Measurements from ENCODE around the gene LXN.

The LXN gene

DNA sequence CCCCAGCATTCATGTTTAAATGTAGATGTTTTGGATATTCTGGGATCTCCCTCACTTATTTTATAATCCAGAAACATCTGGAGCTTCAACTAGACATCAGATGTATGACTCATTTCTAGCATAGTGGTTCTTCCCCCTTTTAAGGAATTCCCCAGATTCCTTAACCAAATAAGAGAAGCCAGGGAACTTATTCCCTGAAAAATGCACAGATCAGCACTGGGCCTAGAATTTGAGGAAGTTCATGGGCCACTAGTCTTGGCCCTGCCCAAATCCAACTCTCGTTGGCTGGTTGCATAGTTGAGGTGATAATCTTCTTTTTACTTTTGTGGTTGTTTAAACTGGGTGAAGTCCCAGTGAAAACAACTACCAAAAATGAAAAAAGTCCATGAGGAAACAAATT, 39.4 kb upstream of the LXN start:
- H3K4me3 ChIP-seq (replicated peaks; ENCODE audit: low read depth, low read length) = no peak overlapping the region
- TF ChIP-seq, protein P1, sequence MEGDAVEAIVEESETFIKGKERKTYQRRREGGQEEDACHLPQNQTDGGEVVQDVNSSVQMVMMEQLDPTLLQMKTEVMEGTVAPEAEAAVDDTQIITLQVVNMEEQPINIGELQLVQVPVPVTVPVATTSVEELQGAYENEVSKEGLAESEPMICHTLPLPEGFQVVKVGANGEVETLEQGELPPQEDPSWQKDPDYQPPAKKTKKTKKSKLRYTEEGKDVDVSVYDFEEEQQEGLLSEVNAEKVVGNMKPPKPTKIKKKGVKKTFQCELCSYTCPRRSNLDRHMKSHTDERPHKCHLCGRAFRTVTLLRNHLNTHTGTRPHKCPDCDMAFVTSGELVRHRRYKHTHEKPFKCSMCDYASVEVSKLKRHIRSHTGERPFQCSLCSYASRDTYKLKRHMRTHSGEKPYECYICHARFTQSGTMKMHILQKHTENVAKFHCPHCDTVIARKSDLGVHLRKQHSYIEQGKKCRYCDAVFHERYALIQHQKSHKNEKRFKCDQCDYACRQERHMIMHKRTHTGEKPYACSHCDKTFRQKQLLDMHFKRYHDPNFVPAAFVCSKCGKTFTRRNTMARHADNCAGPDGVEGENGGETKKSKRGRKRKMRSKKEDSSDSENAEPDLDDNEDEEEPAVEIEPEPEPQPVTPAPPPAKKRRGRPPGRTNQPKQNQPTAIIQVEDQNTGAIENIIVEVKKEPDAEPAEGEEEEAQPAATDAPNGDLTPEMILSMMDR (IDR thresholded peaks at IDR 0.05; ENCODE audit: low read length, missing control alignments) = no peak
- DNase-seq (ENCODE audit: low read depth) = peak; percentile 83

DNA sequence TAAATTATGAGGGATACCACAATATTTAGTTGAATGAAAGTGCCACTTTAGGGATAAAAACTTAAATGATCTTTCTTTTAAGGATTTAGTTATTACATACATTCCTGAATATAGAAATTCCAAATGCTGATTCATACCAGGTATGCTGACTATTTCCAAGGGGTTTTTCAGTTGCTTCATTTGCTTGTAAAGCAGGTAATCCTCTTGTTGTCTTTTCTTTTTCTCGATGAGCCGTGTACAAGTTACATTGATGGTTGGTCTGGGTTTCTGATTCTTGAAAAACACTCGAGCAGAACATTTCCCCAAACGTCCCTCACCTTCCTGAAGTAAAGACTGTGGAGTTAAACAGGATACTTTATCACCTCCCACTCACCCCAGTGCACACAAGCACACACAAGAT, 38.2 kb upstream of the LXN start:
- TF ChIP-seq, protein P1 (IDR thresholded peaks at IDR 0.05; ENCODE audit: low read length, missing control alignments) = no peak
- DNase-seq (ENCODE audit: low read depth) = no peak
- H3K4me3 ChIP-seq (replicated peaks; ENCODE audit: low read depth, low read length) = no peak overlapping the region

DNA sequence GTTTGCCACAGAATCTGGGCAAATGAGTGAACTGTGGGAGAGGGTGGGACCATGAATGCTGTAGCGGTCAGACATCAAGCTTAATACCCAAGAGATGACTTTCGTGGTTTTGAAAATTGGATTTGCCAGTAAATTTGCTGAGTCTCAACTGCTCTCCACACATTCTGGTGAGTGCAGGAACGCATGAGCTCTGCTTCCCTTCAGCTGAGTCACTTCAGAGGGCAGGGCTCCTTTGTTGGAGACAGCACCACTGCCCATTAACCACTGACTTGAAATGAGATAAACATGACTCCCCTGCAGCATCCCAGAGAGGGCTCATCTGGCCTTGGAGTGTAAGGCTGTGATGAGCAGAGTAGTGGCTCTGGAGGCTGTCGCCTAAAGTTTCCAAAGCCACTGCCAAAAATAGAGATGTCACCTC, 37.2 kb upstream of the LXN start:
- TF ChIP-seq, protein P1 (IDR thresholded peaks at IDR 0.05; ENCODE audit: low read length, missing control alignments) = no peak
- no peak overlapping the region for H3K4me3 ChIP-seq (replicated peaks; ENCODE audit: low read depth, low read length)
- DNase-seq (ENCODE audit: low read depth) = peak; percentile 92

DNA sequence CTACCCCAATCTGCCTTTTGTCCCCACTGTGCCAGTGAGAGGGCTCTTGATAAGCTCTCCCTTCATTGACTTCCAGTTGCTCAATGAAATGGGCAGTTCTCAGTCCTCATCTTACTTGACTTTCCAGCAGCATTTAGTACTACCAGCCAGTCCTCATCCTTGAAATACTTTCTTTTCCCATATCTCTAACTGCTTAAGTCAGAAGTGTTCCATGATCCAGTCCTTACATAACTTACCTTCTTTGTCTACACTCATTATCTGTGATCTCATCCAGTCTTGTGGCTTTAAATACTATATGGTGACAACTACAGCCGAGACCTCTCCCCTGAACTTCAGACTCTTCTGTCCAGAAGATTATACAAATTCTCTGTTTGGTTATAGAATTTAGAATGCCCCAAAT, 31.1 kb upstream of the LXN start:
- DNase-seq (ENCODE audit: low read depth) = peak; percentile 49
- TF ChIP-seq, protein P1 (IDR thresholded peaks at IDR 0.05; ENCODE audit: low read length, missing control alignments) = no peak
- no peak overlapping the region for H3K4me3 ChIP-seq (replicated peaks; ENCODE audit: low read depth, low read length)

DNA sequence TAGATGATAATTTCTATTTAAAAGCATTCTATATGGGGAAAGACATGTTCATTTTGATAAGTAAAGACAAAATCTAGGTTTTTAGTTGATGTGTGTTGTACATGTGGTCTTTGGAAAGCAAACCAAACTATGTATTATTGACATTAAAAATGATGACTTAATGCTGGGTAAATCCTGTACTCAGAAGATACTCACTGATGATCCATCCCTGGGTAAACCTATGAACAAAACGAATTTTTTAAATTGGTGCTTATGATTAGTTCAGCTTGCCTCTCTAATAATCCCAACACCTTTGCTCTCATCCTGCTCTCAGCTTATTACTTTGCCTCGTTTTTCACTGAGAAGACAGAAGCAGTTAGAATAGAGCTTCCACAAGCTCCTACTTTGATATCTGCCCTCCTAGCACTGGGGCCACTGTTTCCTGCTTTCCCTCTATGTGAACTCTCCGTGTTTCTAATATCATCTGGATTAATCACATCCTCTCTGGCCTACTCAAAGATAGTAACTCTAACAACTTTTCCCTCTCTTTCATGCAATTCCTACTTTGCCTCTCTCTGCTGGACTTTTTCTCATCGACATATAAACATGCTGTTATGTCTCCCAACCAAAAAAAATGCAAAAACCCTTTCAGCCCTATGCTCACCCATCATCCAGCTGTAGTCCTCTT, 30.5 kb upstream of the LXN start:
- H3K4me3 ChIP-seq (replicated peaks; ENCODE audit: low read depth, low read length) = no peak overlapping the region
- DNase-seq (ENCODE audit: low read depth) = peak; percentile 76
- TF ChIP-seq, protein P1 (IDR thresholded peaks at IDR 0.05; ENCODE audit: low read length, missing control alignments) = no peak

DNA sequence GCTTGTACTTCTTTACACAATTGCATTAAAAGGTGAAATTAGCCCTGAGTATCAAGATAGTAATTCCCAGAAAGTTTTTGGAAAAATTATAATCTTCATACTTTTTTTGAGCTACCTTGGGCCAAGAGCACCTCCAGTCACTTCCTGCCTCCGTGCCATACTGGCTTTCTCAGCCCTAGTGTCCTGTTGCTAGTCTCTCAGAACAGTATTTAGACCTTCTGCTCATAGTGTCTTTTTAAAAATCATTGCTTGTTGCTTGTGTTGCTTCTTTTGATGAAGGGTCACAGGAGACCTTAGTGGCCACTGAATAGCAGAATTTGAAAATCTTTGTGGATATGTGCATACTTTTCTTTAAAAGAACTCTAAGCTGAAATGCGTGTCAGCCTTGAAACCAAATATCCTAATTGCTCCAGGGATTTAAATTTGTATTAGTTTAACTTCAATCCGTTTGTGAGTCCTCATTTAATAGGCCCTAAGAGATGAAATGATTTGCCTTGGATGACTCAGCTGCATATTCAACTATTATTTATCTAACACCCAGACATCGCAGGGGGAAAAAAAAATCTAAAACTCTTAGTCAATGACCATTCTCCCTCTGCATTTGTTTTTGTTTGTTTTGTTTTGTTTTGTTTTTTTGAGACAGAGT, 29.1 kb upstream of the LXN start:
- TF ChIP-seq, protein P1 (IDR thresholded peaks at IDR 0.05; ENCODE audit: low read length, missing control alignments) = no peak
- DNase-seq (ENCODE audit: low read depth) = no peak
- no peak overlapping the region for H3K4me3 ChIP-seq (replicated peaks; ENCODE audit: low read depth, low read length)

DNA sequence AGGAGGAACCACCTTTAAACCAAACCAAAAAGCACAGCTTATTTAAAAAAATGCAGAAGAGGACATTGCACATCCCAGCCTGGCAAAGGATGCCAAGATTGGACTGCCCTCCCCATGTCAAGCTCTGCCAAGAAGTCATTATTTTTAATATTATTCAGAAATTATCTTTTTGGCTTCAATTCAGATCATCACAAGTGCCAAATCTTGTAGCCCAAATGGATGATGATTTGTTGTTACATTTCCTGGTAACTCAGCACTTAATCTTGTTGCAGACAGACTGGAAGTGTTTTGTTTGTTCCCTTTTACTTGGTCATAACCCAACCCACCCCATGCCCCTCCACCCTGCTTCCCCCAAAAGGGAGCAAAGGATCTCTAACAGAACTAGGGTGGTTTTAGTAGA, 28.1 kb upstream of the LXN start:
- DNase-seq (ENCODE audit: low read depth) = peak; percentile 69
- no peak overlapping the region for H3K4me3 ChIP-seq (replicated peaks; ENCODE audit: low read depth, low read length)
- TF ChIP-seq, protein P1 (IDR thresholded peaks at IDR 0.05; ENCODE audit: low read length, missing control alignments) = no peak

Data from fibroblast of pulmonary artery (primary cell).